ENCODE data around the gene CSRNP2.
A peak's percentile ranks its signal among the peaks of the same experiment; 100 is the strongest.

The CSRNP2 gene

GRCh38 chr12:51077930-51078329, 5.5 kb downstream of the CSRNP2 start:
- no peak for DNase-seq

GRCh38 chr12:51076236-51076930, 7.0 kb downstream of the CSRNP2 start:
- no peak for DNase-seq

GRCh38 chr12:51075390-51075789, 8.0 kb downstream of the CSRNP2 start:
- DNase-seq = no peak

GRCh38 chr12:51071663-51072062, 11.7 kb downstream of the CSRNP2 start:
- DNase-seq = no peak

- DNase-seq = no peak
These were observed 13.4 kb downstream of the CSRNP2 start for GRCh38 chr12:51070004-51070403.

GRCh38 chr12:51067771-51068170, 15.6 kb downstream of the CSRNP2 start:
- no peak for DNase-seq

- no peak for DNase-seq
These were observed 16.2 kb downstream of the CSRNP2 start for GRCh38 chr12:51067229-51067628.

GRCh38 chr12:51065530-51065929, 17.9 kb downstream of the CSRNP2 start:
- DNase-seq = no peak

- DNase-seq = no peak
These were observed 20.6 kb downstream of the CSRNP2 start for GRCh38 chr12:51062631-51063397.

GRCh38 chr12:51059086-51059485, 24.3 kb downstream of the CSRNP2 start:
- no peak for DNase-seq

GRCh38 chr12:51056242-51056641, 27.2 kb downstream of the CSRNP2 start:
- no peak for DNase-seq

- DNase-seq = no peak
These were observed 28.3 kb downstream of the CSRNP2 start for GRCh38 chr12:51055060-51055459.

- DNase-seq = no peak
These were observed 31.6 kb downstream of the CSRNP2 start for GRCh38 chr12:51051787-51052186.

GRCh38 chr12:51049525-51049924, 33.9 kb downstream of the CSRNP2 start:
- DNase-seq = no peak

GRCh38 chr12:51048661-51049251, 34.6 kb downstream of the CSRNP2 start:
- no peak for DNase-seq

- peak; percentile 90 for DNase-seq
These were observed 35.5 kb downstream of the CSRNP2 start, which contains the start of gene LETMD1 for GRCh38 chr12:51047655-51048540. LETMD1 (plus strand) TSS chr12:51048327; CDS start chr12:51048357, 30 bp downstream.

GRCh38 chr12:51036279-51036678, 47.1 kb downstream of the CSRNP2 start:
- no peak for DNase-seq

- no peak for DNase-seq
These were observed 49.8 kb downstream of the CSRNP2 start for GRCh38 chr12:51033457-51034089.

- no peak for DNase-seq
These were observed 50.3 kb downstream of the CSRNP2 start for GRCh38 chr12:51033048-51033447.

GRCh38 chr12:51028813-51029150, 54.6 kb downstream of the CSRNP2 start:
- DNase-seq = no peak

GRCh38 chr12:51028126-51028812, 55.1 kb downstream of the CSRNP2 start:
- peak; percentile 8 for DNase-seq

GRCh38 chr12:51027342-51027835, 56.0 kb downstream of the CSRNP2 start:
- DNase-seq = no peak

Data from NCI-H1105 treated with DMSO at 0.1 percent for 48 hours (cell line).